GM18507 (cell line): ENCODE data around the gene NADK2.

Experiments
- DNase-seq: peaks from one replicate; pipeline ENCODE4 v3.0.0; 2011; ENCODE audit warnings: low read depth; ENCODE audit not compliant: insufficient read length; ENCODE audit errors: extremely low spot score
- FAIRE-seq: peaks from 2 replicates; lab custom pipeline; 2011; peaks lifted over from hg19 to GRCh38; lab: Jason Lieb, UNC

The NADK2 gene

DNA sequence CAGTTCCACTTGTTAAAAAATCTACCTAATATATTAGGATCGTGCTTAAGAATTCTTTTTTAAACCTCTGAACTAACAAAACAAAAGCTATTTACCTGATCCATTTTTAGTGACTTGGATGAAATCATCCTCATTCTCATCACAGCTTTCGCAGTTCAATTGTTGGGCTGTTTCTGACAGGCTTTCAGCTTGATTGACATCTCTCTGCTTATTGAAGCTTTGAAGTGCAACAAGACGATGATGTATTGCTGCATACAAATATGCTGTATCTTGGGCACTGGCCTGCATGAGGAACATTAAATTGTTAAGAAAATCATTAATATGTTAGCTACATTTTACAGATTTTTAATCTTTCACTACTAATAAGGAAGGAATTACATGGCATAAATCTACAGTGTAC lies 9.5 kb upstream of the NADK2 start:
- FAIRE-seq = peak; percentile 33
- DNase-seq = no peak

DNA sequence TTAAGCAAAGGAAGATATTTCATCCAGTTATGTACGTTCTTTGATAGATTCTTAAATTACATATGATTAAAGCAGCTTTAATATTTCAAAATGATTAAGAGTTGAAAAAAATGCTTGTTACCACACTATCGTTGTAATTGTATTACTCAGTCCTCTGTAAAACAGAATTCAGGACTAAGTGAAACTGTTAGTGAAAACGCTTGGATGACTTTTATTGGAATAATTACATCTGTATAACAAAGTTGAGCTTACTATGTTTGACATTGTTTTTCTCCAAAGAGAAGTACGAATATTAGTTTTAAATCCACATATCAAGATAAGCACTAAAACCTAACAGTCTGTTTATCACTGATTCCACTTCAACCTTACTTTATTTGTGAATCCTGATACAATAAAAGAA lies 8.7 kb upstream of the NADK2 start:
- DNase-seq = no peak
- FAIRE-seq = no peak

DNA sequence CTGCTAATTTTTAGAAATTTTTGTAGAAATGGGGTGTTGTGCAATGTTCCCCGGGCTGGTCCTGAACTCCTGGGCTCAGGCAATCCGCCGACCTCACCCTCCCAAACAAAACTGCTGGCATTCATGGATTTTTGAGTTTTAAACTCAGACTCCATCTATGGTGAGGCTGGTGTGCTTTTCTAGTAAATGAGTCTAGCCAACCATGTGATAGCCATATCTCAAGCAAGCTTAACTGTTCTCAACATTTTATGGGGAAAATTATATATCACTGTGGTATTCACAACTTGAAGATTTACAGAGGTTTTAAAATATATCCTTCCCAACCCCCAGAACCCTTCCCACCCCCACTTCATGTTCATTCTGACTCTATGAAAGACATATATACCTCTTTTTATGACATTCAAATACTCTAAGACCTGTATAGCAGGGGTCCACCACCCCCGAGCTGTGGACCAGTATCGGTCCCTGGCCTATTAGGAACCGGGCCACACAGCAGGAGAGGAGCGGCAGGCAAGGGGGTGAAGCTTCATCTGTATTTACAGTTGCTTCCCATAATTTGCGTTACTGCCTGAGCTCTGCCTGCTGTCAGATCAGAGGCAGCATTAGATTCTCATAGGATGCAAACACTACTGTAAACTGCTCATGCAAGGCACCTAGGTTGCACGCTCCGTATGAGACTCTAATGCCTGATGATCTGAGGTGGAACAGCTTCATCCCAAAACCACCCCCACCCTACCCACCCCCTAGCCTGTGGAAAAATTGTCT lies 4.5 kb upstream of the NADK2 start:
- no peak for DNase-seq
- no peak for FAIRE-seq

DNA sequence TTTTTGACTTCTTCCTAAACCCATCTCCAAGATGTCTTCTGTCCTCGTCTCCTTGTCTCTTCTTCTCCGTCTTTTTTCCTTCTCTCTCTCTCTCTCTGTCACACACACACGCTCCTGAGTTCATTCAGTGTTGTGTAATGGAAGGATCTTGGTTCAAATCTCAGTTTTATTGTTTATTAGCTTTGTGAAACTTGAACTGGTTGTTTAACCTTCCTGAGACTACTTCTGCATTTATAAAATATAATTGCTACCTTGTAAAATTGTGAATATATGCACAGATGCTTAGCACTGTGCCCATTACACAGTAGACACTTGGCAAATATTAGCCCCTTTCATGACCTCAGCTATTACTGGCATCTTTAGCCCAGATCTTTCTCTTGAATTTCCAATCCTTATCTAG lies 2.4 kb upstream of the NADK2 start:
- no peak for DNase-seq
- FAIRE-seq = no peak

DNA sequence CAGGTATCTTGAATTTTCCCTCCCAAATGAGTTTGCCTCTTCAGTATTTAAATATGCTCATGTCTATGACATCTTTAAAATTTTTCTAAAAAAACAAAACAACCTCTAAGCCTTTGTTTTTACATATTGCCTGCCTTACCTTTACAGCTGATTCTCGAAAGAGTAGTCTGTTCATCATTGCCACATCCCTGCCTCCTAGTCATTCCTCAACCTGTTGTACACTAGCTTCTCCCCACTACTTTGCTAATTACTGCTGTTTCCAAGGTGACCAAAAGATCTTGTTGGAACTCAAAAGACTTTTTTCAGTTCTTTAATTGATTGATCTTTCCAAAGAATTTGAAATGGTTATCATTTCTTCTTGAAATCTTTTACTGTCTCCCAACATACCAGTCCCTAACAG lies 1.9 kb upstream of the NADK2 start:
- DNase-seq (no peak), FAIRE-seq (no peak)

DNA sequence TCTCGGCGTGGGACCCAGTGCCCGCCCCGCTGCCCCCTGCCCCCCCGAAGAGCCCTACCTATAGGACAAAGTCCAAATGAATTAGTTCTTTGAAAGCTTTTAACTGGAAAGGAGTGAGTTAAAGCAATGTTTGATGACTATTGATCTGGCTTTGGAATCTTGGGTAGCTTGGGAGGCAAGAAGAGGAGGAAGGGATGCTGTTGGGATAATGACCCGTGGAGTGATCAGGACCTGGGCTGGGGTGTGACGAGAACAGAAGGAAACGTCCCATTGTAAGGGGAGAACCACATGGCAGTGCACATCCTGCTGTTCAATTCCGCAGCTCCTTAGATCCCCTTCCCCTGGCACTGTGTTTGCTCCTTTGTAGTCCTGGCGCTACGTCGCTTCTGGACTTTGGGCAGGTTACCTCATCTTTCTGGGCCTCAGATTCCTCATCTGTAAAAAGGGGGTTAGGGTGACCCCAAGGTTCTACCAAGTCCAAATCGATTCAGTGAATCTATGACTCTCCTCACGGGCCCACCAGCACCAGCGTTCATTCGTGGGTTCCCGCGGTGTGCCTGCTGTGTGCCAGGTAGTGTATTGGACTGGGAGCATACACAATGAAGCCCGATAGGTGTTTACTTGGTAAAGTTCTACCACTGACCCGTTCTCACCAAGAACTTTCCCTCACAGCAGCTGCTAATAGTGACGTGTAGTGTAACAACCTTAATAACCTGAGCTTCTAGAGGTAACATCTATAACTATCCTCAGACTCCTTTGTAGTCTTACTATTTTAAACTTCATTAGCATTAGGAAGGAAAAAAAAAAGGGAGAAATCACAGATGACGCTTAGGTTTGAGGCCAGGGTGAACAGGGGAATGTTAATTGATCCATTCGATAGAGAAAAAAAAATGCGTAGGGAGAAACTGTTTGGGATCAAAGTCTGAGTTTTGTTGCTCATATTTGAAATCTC lies 1.1 kb upstream of the NADK2 start:
- no peak for FAIRE-seq
- no peak for DNase-seq

DNA sequence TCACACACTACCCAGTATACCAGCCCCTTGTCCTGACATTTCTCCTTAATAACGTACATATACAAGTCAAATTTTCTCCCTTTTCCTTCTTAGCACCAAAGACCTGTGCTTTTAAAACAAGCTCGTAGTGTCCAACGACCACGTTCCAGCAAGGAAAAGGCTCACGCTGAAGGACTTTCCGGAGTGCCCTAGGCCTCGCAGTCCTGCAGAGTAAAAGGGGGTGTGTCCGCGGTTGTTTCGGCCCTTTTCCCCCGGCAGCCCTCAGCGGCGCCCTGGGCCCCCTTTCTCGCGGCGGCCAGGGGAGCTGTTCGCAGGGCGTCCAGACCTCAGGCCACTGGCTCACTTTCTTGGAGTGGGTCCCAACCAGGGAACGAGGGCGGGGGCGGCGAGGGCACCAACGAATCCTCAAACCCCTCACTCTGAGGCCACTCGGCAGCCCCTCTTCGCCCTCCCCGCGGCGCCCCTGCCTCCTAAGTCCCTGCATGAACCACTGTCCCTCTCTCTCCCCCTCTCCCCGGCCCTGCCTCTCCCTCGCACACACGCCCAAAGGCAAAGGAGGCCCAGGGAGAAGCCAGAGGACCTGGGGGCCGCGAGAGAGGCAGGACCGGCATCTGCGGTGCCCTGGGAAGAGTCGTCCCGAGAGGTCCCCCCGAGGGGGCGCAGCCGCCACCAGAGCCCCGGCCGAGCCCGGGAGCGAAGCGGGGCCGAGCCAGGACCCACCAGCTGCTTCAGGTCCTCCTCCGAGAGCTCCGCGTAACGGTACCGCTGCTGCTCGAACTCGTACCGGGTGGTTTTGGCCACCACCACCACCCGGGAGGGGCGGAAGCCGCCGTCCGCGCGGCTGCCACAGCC lies 720 bp downstream of the NADK2 start:
- FAIRE-seq (peak; percentile 62), DNase-seq (peak; percentile 12)

DNA sequence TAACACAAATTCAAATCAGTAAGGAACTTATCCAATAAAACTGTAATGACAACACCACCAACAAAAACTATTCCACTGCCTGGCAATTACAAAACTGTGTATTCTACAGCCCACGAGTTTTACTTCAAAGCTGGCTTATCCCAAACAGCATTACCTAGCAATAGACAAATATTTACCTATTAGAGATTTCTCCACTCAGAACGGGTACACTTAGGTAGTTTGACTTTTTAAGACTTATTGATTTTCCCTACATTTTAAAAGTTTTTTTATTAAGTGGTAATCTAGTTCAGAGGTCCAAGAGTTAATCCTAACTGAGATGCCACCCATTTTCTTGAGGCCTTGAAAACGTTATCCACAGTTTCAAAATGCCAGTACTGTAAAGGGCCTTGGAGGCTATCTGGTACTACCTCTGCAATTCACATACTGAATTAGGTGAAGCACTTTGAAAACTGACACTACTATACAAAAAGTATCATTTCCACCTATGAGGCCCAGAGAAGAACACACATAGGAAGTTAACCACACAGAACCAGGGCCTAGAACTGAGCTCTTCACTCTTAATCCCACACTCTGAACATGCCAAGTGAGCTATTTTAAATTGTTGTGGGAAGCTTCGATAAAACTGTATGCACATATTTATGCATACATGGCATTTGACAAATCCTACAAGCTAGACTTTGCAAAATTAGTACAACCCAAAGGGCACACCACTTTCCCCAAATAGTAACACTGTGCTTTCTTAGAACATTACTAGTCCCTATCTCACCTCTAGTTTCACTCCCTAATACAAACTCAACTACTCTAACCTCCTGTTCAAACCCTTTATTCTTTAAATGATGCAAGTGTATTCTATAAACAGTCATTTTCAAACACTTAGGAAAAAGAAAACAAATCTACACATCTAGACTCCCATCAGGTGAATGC lies 2.1 kb downstream of the NADK2 start:
- DNase-seq = no peak
- FAIRE-seq = no peak

DNA sequence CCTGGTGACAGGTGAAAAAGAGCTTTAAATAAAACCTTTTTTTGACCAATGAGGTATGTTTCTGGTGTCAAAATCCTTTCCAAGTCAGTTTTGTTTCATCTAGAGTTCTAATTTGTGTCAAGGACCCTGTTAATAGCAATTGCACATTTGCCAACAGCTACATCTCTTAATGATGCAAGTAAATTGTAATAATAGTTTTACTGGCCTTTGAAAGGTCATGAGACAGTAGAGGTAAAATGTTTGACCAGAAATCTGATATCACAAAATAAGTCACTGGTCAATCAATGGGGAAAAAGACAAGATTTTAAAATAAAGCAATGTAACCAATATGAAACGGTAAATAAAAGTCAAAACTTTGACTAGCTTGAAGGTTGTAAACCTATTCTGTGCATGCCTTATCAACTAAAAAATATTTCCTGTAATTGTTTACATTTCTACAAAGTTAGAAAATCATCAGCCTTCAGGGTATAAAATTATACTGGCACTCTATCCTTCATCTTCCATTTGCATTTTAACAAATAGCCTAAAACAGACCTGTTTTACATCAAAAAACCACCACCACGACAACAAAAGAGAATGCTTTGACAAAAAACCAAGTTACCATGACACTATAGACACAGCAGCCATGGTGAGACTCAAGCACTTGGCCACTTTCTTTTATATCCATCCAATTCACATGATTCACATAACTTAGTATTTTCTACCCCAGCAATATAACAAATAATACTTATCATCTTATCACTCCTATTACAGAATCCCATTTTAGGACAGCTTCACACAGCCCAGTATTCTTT lies 3.0 kb downstream of the NADK2 start:
- no peak for DNase-seq
- no peak for FAIRE-seq

DNA sequence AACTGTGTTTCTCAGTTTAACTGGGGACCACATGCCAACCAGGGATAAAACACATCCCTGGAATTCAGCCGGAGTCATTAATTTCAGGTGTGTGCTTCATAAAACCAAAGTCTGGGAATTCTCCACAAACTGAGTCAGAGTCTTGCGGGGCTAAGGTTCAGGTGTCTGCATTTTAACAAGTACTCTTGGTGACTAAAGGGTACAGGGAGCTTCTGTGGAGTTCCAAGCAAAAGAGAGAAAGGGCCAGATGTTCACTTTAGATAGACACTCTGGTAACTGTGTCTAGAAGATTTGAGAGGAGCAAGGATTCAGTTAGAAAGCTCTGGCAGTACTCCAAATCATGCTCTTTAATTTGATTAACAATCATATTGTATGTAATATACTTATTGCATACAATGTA lies 4.0 kb downstream of the NADK2 start:
- no peak for FAIRE-seq
- DNase-seq = no peak

DNA sequence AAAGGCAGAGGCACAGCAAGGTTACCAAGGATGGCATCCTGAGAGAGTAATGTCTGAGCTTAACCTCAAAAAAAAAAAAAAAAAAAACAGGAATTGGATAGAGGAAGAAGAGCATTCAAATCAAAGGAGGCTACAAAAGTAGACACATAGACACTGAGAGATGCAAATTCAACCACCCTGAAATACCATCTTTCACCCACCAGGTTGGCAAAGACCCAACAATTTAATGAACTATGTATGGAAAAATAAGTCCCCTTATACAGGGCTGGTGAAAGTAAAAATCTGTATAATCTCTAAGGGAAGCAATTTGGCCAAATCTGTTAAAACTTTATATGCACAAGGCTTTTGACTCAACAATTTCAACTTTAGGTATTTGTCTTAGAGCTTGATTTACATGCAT lies 4.9 kb downstream of the NADK2 start:
- no peak for FAIRE-seq
- DNase-seq = no peak

DNA sequence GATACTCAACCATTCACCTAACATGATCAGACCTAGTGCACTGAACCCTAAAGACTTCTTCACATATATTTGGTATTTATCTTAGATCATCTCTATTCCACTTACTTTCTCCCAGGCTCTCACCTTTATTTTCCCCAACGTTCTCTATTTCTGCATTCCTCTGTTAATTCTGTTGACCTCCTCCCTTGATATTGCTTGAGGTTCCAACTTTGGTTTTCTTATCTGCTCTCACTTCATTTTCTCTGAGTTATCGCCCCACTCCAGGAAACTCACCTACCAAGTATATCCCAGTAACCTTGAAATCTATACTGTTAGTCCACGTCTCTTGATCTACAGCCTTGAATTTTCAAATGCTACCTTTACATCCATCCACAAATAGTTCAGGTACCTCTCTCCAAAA lies 9.2 kb downstream of the NADK2 start:
- no peak for FAIRE-seq

DNA sequence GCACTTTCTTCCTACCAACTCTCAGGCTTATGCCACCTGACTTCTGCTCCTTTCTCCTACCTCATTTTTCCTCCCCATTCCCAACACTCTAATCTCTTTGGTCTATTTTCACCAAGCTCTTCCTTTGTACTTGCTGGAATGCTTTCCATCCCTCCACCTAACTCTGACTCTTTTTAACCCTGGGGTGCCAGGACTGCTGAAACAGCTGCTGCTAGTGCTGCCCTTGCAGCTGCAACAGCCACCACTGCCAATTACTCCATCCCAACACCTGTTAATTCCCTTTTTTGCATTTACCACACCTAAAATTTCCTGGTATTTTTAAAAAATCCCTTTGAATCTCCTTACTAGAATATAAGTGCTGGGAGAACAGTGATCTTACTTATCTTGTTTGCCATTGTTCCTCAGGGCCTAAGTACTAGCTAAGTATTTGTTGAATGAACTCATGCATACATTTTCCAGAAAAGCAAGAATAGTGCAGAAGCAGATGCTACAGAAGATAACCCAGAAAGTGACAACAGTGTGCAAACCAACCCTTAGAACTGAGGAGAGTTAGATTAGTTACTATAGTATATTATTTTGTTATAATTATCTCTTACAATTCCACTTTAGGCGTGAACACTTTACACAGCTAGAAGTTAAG lies 11.5 kb downstream of the NADK2 start:
- no peak for DNase-seq
- no peak for FAIRE-seq

More for the DNA sequence above, 9.2 kb downstream of the NADK2 start:
- DNase-seq = no peak

DNA sequence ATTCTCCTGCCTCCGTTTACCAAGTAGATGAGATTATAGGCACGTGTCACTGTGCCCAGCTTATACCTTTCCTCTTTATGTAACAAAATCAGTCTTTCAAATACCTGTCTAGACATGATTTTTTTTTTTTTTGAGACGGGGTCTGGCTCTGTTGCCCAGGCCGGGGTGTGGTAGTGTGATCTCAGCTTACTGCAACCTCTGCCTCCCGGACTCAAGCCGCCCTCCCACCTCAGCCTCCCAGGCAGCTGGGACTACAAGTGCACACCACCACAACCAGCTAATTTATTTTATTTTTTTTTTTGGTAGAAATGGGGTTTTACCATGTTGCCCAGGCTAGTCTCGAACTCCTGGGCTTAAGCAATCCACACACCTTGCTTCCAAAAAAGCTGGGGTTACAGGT lies 13.2 kb downstream of the NADK2 start:
- FAIRE-seq (no peak), DNase-seq (no peak)

DNA sequence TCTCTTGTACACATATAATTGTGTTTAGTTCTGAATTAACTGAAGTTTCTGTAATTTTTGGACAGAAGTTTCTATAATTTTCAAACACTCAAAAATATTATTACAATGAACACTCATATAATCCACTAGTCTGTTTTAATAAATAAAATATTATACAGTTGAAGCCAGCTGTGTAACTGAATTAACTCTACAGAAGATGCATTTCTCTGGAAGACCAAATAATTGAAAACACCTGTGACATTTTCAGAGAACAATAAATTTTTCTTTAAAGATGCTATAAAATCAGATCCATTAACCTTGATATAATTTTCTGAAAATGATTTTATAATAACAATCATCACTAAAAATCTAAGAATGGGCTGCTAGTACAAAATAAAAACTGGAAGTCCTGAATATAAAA lies 14.7 kb downstream of the NADK2 start:
- FAIRE-seq (no peak), DNase-seq (no peak)

DNA sequence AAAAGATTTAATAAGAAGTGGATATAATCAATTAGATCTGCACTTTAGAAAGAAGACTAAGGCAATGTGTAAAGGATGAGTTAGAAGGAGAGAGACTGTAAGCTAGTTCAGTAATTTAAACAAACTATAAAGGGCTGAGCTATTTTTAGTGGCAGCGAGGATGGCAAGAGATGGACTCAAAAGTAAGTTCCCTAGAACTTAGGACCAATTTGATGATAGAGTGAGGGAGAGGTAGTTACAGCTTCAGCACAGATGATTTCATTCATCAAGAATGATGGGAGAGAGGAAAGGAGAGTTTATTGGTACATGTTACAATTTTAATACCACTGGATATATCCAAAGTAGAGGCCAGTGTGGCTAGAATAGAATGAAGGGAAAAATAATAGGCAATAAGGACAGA lies 19.1 kb downstream of the NADK2 start:
- FAIRE-seq = no peak
- DNase-seq = no peak

DNA sequence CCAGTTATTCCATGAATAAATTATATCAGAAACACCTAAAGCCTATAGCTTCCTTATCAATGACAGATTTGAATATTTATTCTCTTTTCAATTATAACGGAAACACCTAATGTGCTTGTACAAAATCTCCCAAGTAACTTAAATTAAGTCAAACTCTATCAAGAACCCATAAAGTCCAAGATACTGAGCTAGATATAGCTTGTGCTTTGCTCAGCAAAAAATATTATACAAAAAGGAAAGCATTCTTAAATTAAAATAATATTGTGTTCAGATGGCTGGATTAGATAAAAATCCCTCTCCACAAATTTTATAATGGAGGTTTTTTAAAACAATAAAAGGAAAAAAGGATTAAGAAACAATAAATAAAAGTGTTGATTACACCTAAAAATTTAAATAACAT lies 23.7 kb downstream of the NADK2 start:
- FAIRE-seq (no peak), DNase-seq (no peak)

DNA sequence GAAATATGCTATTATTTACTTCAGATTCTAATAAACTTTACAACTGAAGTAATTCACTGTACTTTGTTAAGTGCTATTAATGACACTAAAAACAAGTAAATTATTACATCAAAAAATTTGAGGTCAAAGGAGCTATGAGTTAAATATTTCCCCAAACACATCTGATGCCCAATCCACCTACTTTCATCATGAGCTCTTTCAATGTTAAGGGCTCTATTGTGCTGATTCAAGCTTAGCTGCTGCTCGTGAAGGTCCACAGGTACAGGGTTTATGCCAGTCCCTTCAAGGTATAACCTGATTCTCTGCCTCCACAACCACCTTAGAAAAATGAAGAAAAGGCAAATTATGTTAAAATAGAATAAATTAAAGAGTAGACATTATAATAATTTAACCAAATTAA lies 24.2 kb downstream of the NADK2 start:
- FAIRE-seq = no peak
- DNase-seq = no peak
